Tibial artery (tissue), 4 donors: ENCODE measurements around the gene POLDIP3.
A peak's percentile ranks its signal among the peaks of the same experiment; 100 is the strongest.

Source experiments
- DNase-seq, 2 donors: peaks; one replicate each; pipeline ENCODE4 v3.0.0-alpha.2; 2019
- H3K27ac ChIP-seq, 2 donors: fragments of 200-600 bp; sonication (generic) in 1 of 2; 1 replicate in 1 of 2; 2 replicates in 1 of 2; pipeline ENCODE4 v1.5.1; 2018 to 2019; ENCODE audit warnings: mild to moderate bottlenecking in 1 of 2
- H3K27me3 ChIP-seq, 2 donors: fragments of 200-600 bp; sonication (generic) in 1 of 2; one replicate each; pipeline versions ENCODE4 v1.5.1 to v1.6.0; 2016 to 2019
- H3K36me3 ChIP-seq, 3 donors: fragments of 200-600 bp; sonication (generic) in 2 of 3; one replicate each; pipeline ENCODE4 v1.5.1; 2016 to 2019; ENCODE audit warnings: mild to moderate bottlenecking in 2 of 3
- H3K4me1 ChIP-seq, 4 donors: fragments of 200-600 bp; sonication (generic) in 2 of 4; 1 replicate in 3 of 4; 2 replicates in 1 of 4; pipeline ENCODE4 v1.5.1; 2016 to 2019
- H3K4me3 ChIP-seq, 2 donors: fragments of 200-600 bp; sonication (generic) in 1 of 2; 1 replicate in 1 of 2; 2 replicates in 1 of 2; pipeline ENCODE4 v1.5.1; 2018 to 2019; ENCODE audit warnings: mild to moderate bottlenecking in 2 of 2
- H3K9me3 ChIP-seq, 3 donors: fragments of 200-600 bp; sonication (generic) in 1 of 3; one replicate each; pipeline ENCODE4 v1.5.1; 2016 to 2019
- intact Hi-C: fragments of 100-400 bp; cut with DNase I; formaldehyde crosslinking; loops from one replicate; pipeline ENCODE4 v1.15.0; 2023; ENCODE audit warnings: low total_unique reads
- TF ChIP-seq, protein P1 (sequence below), 2 experiments: fragments of 200-600 bp in 1 of 2; fragments of 450-650 bp in 1 of 2; IDR thresholded peaks; one replicate each; pipeline ENCODE4 v1.5.1; 2017 to 2019; ENCODE audit warnings: antibody characterized with exemption in 2 of 2, mild to moderate bottlenecking in 1 of 2, moderate library complexity in 1 of 2

Gene POLDIP3

DNA sequence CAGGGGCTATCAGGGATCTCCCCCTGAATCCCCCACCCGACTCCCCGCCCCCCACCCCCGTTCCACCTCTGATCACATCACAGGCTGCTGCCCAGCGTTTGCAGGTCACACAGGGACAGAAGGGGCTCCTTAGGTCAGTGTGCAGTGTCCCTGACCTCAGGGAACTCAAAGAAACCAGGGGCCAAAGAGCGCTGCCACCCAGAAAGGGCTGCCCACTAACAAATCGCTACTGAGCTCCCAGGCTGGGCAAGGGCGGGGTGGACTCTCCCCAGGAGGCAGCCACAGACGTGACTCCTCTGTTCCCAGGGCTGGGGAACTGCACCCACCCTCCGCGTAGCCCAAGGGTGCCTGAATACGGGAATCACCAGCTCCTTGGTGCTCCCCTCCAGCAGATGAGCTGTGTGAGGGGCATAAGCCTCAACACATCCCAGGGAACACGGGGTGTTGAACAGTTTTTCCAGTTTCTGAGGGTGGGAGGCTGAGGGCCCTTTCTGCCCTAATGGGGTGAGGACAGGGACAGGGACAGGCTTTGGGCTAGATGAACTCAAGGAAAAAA lies 9.9 kb upstream of the POLDIP3 start:
- intact Hi-C loops, result no loop called here
- Histone ChIP-seq H3K9me3 (no peaks in the 10 kb centered on the region), H3K27me3 (no peaks in the 10 kb centered on the region), H3K36me3 (peaks cover 65 to 92% (median 78%) of the 10 kb centered on the region in 3 donors), H3K4me1 (peaks cover 7 to 48% (median 27%) of the 10 kb centered on the region in 4 donors), H3K4me3 (no peak overlapping the region), H3K27ac (peak overlapping the region; percentile 64 to 73)
- TF ChIP-seq, protein P1, sequence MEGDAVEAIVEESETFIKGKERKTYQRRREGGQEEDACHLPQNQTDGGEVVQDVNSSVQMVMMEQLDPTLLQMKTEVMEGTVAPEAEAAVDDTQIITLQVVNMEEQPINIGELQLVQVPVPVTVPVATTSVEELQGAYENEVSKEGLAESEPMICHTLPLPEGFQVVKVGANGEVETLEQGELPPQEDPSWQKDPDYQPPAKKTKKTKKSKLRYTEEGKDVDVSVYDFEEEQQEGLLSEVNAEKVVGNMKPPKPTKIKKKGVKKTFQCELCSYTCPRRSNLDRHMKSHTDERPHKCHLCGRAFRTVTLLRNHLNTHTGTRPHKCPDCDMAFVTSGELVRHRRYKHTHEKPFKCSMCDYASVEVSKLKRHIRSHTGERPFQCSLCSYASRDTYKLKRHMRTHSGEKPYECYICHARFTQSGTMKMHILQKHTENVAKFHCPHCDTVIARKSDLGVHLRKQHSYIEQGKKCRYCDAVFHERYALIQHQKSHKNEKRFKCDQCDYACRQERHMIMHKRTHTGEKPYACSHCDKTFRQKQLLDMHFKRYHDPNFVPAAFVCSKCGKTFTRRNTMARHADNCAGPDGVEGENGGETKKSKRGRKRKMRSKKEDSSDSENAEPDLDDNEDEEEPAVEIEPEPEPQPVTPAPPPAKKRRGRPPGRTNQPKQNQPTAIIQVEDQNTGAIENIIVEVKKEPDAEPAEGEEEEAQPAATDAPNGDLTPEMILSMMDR (IDR thresholded peaks at IDR 0.05), result no peak
- no peak for DNase-seq

DNA sequence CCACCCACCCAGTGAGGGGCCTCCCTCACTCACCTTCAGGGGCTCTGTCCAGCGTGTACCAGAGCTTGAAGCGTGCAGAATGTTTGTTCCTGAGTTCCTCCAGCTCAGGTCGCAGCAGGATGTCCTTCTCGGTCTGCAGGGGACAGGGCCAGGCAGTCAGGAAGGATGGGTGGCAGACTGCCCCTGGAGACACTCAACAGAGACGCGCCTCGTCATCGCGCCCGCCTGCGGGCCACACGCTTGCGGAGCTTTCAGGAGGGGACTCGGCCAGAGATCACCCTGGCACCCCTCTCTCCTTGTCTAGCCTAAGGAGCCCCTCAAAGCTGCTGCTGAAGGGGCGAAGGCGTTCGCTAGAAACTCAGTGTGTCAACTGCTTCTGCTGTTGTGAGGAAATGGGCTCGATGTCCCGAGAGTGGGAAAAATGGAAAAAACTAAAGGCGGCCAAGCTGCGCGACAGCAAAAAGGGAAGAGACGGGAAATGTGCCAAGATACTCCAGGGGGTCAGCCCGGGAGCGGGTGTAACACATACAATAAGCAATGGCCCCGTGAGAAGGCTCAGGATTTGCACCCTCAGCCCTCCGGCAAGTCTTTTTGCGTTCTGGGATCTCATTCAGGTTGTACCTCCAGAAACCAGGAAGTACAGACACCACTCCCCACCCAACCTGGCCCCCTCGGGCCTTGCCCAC lies 9.2 kb upstream of the POLDIP3 start:
- TF ChIP-seq, protein P1 (IDR thresholded peaks at IDR 0.05), result no peak
- no peak overlapping the region for H3K4me3 ChIP-seq
- peak overlapping the region; percentile 64 to 73 for H3K27ac ChIP-seq
- DNase-seq, result no peak
- peaks cover 65 to 92% (median 78%) of the 10 kb centered on the region in 3 donors for H3K36me3 ChIP-seq
- H3K27me3 ChIP-seq, result no peaks in the 10 kb centered on the region
- intact Hi-C loops, result no loop called here
- peaks cover 7 to 48% (median 27%) of the 10 kb centered on the region in 4 donors for H3K4me1 ChIP-seq
- H3K9me3 ChIP-seq, result no peaks in the 10 kb centered on the region

DNA sequence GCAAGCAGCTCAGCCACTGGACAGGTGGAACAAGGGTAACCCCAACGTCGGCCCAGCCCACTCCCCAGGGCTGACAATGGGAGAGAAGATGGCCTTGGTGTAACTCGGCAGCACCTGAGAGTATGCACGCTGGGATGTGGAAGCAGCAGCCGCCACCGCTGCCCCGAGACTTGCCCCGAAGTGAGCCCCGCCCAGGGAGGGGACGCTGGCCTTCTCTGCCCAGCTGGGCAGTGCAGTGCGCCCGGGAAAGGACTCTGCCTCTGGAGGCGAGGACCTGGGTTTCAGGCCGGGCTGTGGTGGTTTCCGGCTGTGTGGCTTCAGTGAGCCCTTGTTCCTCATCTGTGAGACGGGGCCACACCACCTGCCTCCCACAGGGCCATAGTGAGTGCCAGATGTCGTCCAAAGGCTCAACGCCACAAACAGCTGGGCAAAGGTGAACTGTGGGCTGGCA lies 8.6 kb upstream of the POLDIP3 start:
- no peaks in the 10 kb centered on the region for H3K9me3 ChIP-seq
- TF ChIP-seq, protein P1 (IDR thresholded peaks at IDR 0.05), result no peak
- no peak for DNase-seq
- H3K27ac ChIP-seq, result peak overlapping the region; percentile 64 to 73
- H3K36me3 ChIP-seq, result peaks cover 59 to 89% (median 74%) of the 10 kb centered on the region in 3 donors
- no peaks in the 10 kb centered on the region for H3K27me3 ChIP-seq
- H3K4me3 ChIP-seq, result no peak overlapping the region
- intact Hi-C loops, result no loop called here
- peaks cover 7 to 48% (median 27%) of the 10 kb centered on the region in 4 donors for H3K4me1 ChIP-seq

DNA sequence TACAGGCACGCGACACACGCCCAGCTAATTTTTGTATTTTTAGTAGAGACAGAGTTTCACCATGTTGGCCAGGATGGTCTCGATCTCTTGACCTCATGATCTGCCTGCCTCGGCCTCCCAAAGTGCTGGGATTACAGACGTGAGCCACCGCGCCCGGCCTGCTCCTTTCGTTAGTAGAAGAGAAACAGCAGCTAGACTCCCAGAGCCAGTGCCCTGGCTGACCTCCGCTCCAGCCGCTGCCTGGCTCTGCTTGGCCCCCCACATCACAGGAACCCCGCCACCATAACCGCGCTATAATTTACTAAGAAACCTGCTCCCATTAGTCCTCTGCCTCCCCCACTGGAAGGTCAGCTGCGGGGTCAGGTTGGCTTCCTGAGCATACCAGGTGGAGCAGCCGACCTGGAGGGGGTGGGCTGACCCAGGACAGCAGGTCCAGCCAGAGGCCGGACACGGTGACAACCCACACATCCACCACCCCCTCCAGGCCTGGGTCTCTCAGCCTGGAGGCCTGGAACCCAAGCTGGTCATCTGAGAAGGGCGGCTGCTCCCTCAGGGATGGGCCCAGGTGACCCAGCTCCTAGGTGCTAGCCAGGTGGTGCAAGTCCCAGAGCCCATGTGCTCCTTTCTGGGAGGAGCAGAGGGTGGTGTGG lies 7.5 kb upstream of the POLDIP3 start:
- peaks cover 7 to 52% (median 30%) of the 10 kb centered on the region in 4 donors for H3K4me1 ChIP-seq
- H3K36me3 ChIP-seq, result peaks cover 48 to 78% (median 62%) of the 10 kb centered on the region in 3 donors
- H3K27ac ChIP-seq, result peak overlapping the region; percentile 64 to 73
- no peak for DNase-seq
- intact Hi-C loops, result no loop called here
- no peaks in the 10 kb centered on the region for H3K9me3 ChIP-seq
- no peak overlapping the region for H3K4me3 ChIP-seq
- no peaks in the 10 kb centered on the region for H3K27me3 ChIP-seq
- TF ChIP-seq, protein P1 (IDR thresholded peaks at IDR 0.05), result no peak

DNA sequence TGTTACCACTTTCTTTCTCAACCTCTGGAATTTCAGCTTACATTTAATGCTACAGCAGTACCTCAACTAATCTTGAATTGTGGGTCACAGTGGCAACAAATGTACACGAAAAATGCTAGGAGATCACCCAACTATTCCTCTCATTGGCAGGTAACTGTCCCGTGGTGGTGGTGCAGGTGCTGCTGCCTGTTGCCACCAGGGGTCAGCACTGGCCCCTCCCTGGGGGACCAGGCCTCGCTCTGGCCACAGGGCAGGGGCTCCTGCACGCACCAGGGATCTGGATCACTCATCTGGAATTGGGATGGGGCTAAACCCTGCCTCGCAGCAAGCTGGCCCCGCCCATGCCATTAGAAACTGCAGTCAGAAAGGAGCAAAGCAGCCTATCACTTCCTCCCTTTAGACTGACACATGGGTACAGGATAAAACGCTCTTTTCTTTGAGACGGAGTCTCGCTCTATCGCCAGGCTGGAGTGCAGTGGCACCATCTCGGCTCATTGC lies 6.9 kb upstream of the POLDIP3 start:
- H3K9me3 ChIP-seq, result no peaks in the 10 kb centered on the region
- TF ChIP-seq, protein P1 (IDR thresholded peaks at IDR 0.05), result peak; percentile 73 to 80
- DNase-seq, result peak; percentile 67 to 87
- H3K4me1 ChIP-seq, result peaks cover 7 to 57% (median 33%) of the 10 kb centered on the region in 4 donors
- no peak overlapping the region for H3K4me3 ChIP-seq
- intact Hi-C loops, result no loop called here
- H3K36me3 ChIP-seq, result peaks cover 42 to 71% (median 56%) of the 10 kb centered on the region in 3 donors
- no peaks in the 10 kb centered on the region for H3K27me3 ChIP-seq
- peak overlapping the region; percentile 64 to 73 for H3K27ac ChIP-seq
